BJ (cell line): ENCODE results near the gene PCNT. TPM values are rescaled to one million over a fixed set of nuclear protein-coding genes. Genes with fewer than 3 reads are reported as not detected.

ENCODE experiments used
- CTCF ChIA-PET: fragments of 350-600 bp; formaldehyde crosslinking; extraction: SDS; loops from one replicate; lab custom pipeline; 2021; ENCODE audit warnings: antibody characterized with exemption, inconsistent platforms; lab: Yijun Ruan, JAX
- POLR2A ChIA-PET: fragments of 300-600 bp; sonication (Branson Sonifier 250); formaldehyde crosslinking; extraction: SDS; loops from one replicate; lab custom pipeline; 2021; ENCODE audit warnings: antibody characterized with exemption; lab: Charles Lee
- DNase-seq: peaks from one replicate; pipeline ENCODE4 v3.0.0-alpha.2; 2011; ENCODE audit warnings: low read depth
- H3K27me3 ChIP-seq: 2 replicates; pipeline ENCODE4 v1.6.0; 2011; ENCODE audit warnings: low read length; ENCODE audit not compliant: control insufficient read depth, insufficient read depth
- H3K36me3 ChIP-seq: 2 replicates; pipeline ENCODE4 v1.5.1; 2011; ENCODE audit warnings: low read length; ENCODE audit not compliant: control insufficient read depth, insufficient read depth
- H3K4me3 ChIP-seq: 2 replicates; pipeline ENCODE4 v1.5.1; 2011; ENCODE audit warnings: low read depth, mild to moderate bottlenecking, control low read depth, low read length
- polyA plus RNA-seq: library from polyadenylated mRNA; depleted of rRNA; stranded (reverse); fragments of >200 nt; gene quantifications from 2 replicates; pipeline ENCODE4 v1.2.3, GENCODE V29; 2011
- TF ChIP-seq, protein P1 (sequence below): IDR thresholded peaks from 2 replicates; pipeline ENCODE4 v1.5.1; 2011; ENCODE audit warnings: low read depth, mild to moderate bottlenecking, control low read depth, inconsistent platforms, low read length, moderate library complexity; ENCODE audit not compliant: insufficient read depth

Gene PCNT
- polyA plus RNA-seq, 1 experiment: 11.0 TPM

DNA sequence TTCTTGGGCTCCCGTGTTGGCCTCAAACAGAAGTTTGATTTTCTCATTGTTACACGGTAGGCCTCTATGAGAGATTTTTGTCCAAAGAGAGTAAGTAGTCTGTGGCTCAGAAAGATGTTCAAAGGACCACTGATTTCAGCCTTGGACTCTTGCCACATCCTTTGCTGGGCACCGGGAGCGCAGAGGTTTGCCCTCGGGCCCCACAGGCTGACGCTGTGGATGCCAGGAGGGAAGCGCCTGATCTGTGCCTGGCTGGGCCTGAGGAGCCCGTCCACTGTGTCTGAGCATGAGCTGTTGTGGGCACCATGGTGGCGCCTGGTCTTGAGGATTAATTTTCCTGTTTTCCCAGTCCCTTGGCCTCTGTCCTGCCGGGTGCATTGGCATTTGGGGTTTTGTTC is 52.3 kb downstream of the PCNT start:
- H3K4me3 ChIP-seq: no peak overlapping the region
- TF ChIP-seq, protein P1, sequence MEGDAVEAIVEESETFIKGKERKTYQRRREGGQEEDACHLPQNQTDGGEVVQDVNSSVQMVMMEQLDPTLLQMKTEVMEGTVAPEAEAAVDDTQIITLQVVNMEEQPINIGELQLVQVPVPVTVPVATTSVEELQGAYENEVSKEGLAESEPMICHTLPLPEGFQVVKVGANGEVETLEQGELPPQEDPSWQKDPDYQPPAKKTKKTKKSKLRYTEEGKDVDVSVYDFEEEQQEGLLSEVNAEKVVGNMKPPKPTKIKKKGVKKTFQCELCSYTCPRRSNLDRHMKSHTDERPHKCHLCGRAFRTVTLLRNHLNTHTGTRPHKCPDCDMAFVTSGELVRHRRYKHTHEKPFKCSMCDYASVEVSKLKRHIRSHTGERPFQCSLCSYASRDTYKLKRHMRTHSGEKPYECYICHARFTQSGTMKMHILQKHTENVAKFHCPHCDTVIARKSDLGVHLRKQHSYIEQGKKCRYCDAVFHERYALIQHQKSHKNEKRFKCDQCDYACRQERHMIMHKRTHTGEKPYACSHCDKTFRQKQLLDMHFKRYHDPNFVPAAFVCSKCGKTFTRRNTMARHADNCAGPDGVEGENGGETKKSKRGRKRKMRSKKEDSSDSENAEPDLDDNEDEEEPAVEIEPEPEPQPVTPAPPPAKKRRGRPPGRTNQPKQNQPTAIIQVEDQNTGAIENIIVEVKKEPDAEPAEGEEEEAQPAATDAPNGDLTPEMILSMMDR: no peak
- peaks cover 10% of the 10 kb centered on the region for H3K36me3 ChIP-seq
- DNase-seq: no peak
- no peaks in the 10 kb centered on the region for H3K27me3 ChIP-seq
- POLR2A ChIA-PET: no interaction called here
- CTCF ChIA-PET: no interaction called here

- CTCF ChIA-PET: no interaction called here
- Histone ChIP-seq H3K36me3 (peaks cover 9% of the 10 kb centered on the region), H3K4me3 (no peak overlapping the region), H3K27me3 (no peaks in the 10 kb centered on the region)
- no peak for DNase-seq
- TF ChIP-seq, protein P1: no peak
- POLR2A ChIA-PET: no interaction called here
Observed at GRCh38 chr21:46376856-46377453, 53.0 kb downstream of the PCNT start.

- Histone ChIP-seq H3K36me3 (peaks cover 6% of the 10 kb centered on the region), H3K4me3 (no peak overlapping the region), H3K27me3 (no peaks in the 10 kb centered on the region)
- POLR2A ChIA-PET: no interaction called here
- TF ChIP-seq, protein P1: no peak
- CTCF ChIA-PET: no interaction called here
- no peak for DNase-seq
Observed at GRCh38 chr21:46377789-46378188, 53.8 kb downstream of the PCNT start.

- H3K4me3 ChIP-seq: no peak overlapping the region
- ChIA-PET CTCF (no interaction called here), POLR2A (no interaction called here)
- peaks cover 6% of the 10 kb centered on the region for H3K36me3 ChIP-seq
- no peaks in the 10 kb centered on the region for H3K27me3 ChIP-seq
- no peak for DNase-seq
- TF ChIP-seq, protein P1: no peak
Observed at GRCh38 chr21:46379105-46379504, 55.1 kb downstream of the PCNT start.

DNA sequence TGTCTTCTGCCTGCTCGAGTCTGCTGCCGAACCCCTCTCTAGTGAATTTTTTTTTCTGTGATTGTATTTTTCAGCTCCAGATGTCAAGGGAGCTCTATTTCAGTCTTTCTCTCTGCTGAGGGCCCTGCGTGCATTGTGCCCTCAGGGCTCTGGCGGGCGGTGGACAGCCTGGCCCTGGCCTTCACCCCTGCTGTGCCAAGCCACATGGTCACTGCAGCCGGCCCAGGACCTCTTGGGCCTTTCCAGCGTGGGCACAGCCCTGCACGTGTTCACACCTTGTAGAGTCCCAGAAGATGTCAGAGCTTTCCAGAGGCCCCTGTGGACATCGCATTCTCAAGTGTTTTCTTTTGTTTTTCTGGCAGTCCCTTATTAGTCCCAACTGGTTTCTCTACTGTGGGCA is 55.7 kb downstream of the PCNT start:
- H3K36me3 ChIP-seq: peaks cover 6% of the 10 kb centered on the region
- no peak for DNase-seq
- ChIA-PET CTCF (no interaction called here), POLR2A (no interaction called here)
- TF ChIP-seq, protein P1: no peak
- no peak overlapping the region for H3K4me3 ChIP-seq
- no peaks in the 10 kb centered on the region for H3K27me3 ChIP-seq
